ENCODE measurements around the gene STOX1.

GRCh38 chr10:68857005-68857404 is 29.7 kb downstream of the STOX1 start:
- TF ChIP-seq TCF12 (IDR thresholded peaks at IDR 0.05) (no peak), TCF12 (CRISPR knock-in tag; IDR thresholded peaks at IDR 0.05) (no peak), POLR2AphosphoS5 (IDR thresholded peaks at IDR 0.05; ENCODE audit: low read depth, low read length) (no peak), ZNF773 (CRISPR knock-in tag; IDR thresholded peaks at IDR 0.05; ENCODE audit: borderline replicate concordance) (no peak), ZFP1 (CRISPR knock-in tag; IDR thresholded peaks at IDR 0.05) (no peak), ZNF24 (IDR thresholded peaks at IDR 0.05) (no peak), CBFB (CRISPR knock-in tag; IDR thresholded peaks at IDR 0.05) (no peak), TMF1 (CRISPR knock-in tag; IDR thresholded peaks at IDR 0.05; ENCODE audit: low read depth) (no peak), JUN (CRISPR knock-in tag; IDR thresholded peaks at IDR 0.05) (no peak), MBD4 (IDR thresholded peaks at IDR 0.05; ENCODE audit: borderline replicate concordance, low read length) (no peak), NR2F2 (IDR thresholded peaks at IDR 0.05; ENCODE audit: borderline replicate concordance, low read depth) (no peak), CTCF (CRISPR knock-in tag; IDR thresholded peaks at IDR 0.05) (no peak), SNAPC2 (CRISPR knock-in tag; IDR thresholded peaks at IDR 0.05) (no peak)
